Lower lobe of right lung (tissue), 2 donors: ENCODE results near the gene AOPEP. TPM values are rescaled to one million over a fixed set of nuclear protein-coding genes. Genes with fewer than 3 reads are reported as not detected.

Source experiments
- ATAC-seq, 2 donors: fragments of 200-7000 bp; cut with Tn5 transposase; one replicate each; pipeline ENCODE4 v1.9.1; 2020 to 2022; ENCODE audit warnings: mild to moderate bottlenecking in 2 of 2, moderate library complexity in 2 of 2
- DNase-seq: peaks from one replicate; pipeline ENCODE4 v3.0.0-alpha.2; 2020
- H3K27ac ChIP-seq: fragments of 200-600 bp; one replicate; pipeline ENCODE4 v1.8.0; 2022
- H3K27me3 ChIP-seq: fragments of 200-600 bp; one replicate; pipeline ENCODE4 v1.8.0; 2022; ENCODE audit warnings: low read depth
- H3K36me3 ChIP-seq: fragments of 200-600 bp; one replicate; pipeline ENCODE4 v1.8.0; 2022; ENCODE audit warnings: mild to moderate bottlenecking
- H3K4me1 ChIP-seq: fragments of 200-600 bp; one replicate; pipeline ENCODE4 v1.8.0; 2022
- H3K4me3 ChIP-seq: fragments of 200-600 bp; one replicate; pipeline ENCODE4 v1.8.0; 2022; ENCODE audit warnings: mild to moderate bottlenecking
- H3K9me3 ChIP-seq: fragments of 200-600 bp; one replicate; pipeline ENCODE4 v1.8.0; 2022
- CTCF ChIP-seq: fragments of 200-600 bp; IDR thresholded peaks from one replicate; pipeline ENCODE4 v1.8.0; 2022; ENCODE audit warnings: antibody characterized with exemption, mild to moderate bottlenecking
- intact Hi-C: fragments of 100-400 bp; cut with DNase I; formaldehyde crosslinking; loops from one replicate; pipeline ENCODE4 v1.11.0; 2022
- total RNA-seq: library from RNA; stranded (reverse); fragmentation: NEBNext Ultra II Directional; extraction: Animal tissue kit (Norgen Biotek cat#: 25700); gene quantifications from one replicate; pipeline ENCODE4 v1.2.1, GENCODE V29; 2021
- donor health status: DM: no; HTN: yes; CAD: no; lungs with severe emphysema.

AOPEP gene
- total RNA-seq, 1 donor from 2014 or later: 63.7 TPM

GRCh38 chr9:94772144-94772543, 45.6 kb downstream of the AOPEP start:
- ATAC-seq (no peak), DNase-seq (no peak)
- intact Hi-C loops: no loop called here
- Histone ChIP-seq H3K36me3 (no peaks in the 10 kb centered on the region), H3K4me3 (no peak overlapping the region), H3K9me3 (no peaks in the 10 kb centered on the region), H3K27me3 (no peaks in the 10 kb centered on the region), H3K4me1 (no peaks in the 10 kb centered on the region), H3K27ac (no peak overlapping the region)
- TF ChIP-seq CTCF: no peak

- Histone ChIP-seq H3K27ac (no peak overlapping the region), H3K27me3 (no peaks in the 10 kb centered on the region), H3K36me3 (no peaks in the 10 kb centered on the region), H3K4me1 (no peaks in the 10 kb centered on the region), H3K9me3 (no peaks in the 10 kb centered on the region), H3K4me3 (no peak overlapping the region)
- intact Hi-C loops: no loop called here
- DNase-seq (no peak), ATAC-seq (no peak)
- TF ChIP-seq CTCF: no peak
These were observed 46.3 kb downstream of the AOPEP start for GRCh38 chr9:94772639-94773303.

GRCh38 chr9:94773655-94774054, 47.2 kb downstream of the AOPEP start:
- no peak for ATAC-seq

GRCh38 chr9:94778013-94778412, 51.5 kb downstream of the AOPEP start:
- Histone ChIP-seq H3K4me3 (no peak overlapping the region), H3K9me3 (no peaks in the 10 kb centered on the region), H3K27ac (no peak overlapping the region), H3K36me3 (no peaks in the 10 kb centered on the region), H3K4me1 (peaks cover 5% of the 10 kb centered on the region), H3K27me3 (no peaks in the 10 kb centered on the region)
- peak in 1 of 2 donors; percentile 49 for ATAC-seq
- DNase-seq: no peak
- intact Hi-C loops: no loop called here
- no peak for TF ChIP-seq CTCF

More at GRCh38 chr9:94773655-94774054, 47.2 kb downstream of the AOPEP start:
- no peak overlapping the region for H3K27ac ChIP-seq
- no peaks in the 10 kb centered on the region for H3K4me1 ChIP-seq
- H3K9me3 ChIP-seq: no peaks in the 10 kb centered on the region
- TF ChIP-seq CTCF: no peak
- no peak for DNase-seq
- H3K36me3 ChIP-seq: no peaks in the 10 kb centered on the region
- intact Hi-C loops: no loop called here
- no peak overlapping the region for H3K4me3 ChIP-seq
- no peaks in the 10 kb centered on the region for H3K27me3 ChIP-seq

- no peak overlapping the region for H3K27ac ChIP-seq
These were observed 52.5 kb downstream of the AOPEP start for GRCh38 chr9:94779031-94779430.

More at GRCh38 chr9:94779031-94779430, 52.5 kb downstream of the AOPEP start:
- Histone ChIP-seq H3K27me3 (no peaks in the 10 kb centered on the region), H3K9me3 (no peaks in the 10 kb centered on the region), H3K4me1 (peaks cover 12% of the 10 kb centered on the region), H3K4me3 (no peak overlapping the region), H3K36me3 (no peaks in the 10 kb centered on the region)
- no peak for ATAC-seq
- DNase-seq: no peak
- TF ChIP-seq CTCF: no peak
- intact Hi-C loops: no loop called here
